ENCODE data around the gene CELA3A. TPM values are rescaled to one million over a fixed set of nuclear protein-coding genes. Genes with fewer than 3 reads are reported as not detected.
A peak's percentile ranks its signal among the peaks of the same experiment; 100 is the strongest.
"Not testable (repeated sequence)": the region's sequence is repeated elsewhere in the genome, so short reads cannot be mapped to it uniquely, and the experiment has no call there.

Gene CELA3A
- polyA plus RNA-seq, 10 donors, result 0.21 to 0.57 (median 0.35) TPM; not detected in 5

- DNase-seq, result not testable (repeated sequence)
These were observed 13.2 kb downstream of the CELA3A start for GRCh38 chr1:22014575-22015206.

GRCh38 chr1:22018583-22019559, 17.4 kb downstream of the CELA3A start:
- peak in 2 of 3 donors; percentile 39 to 84 for DNase-seq

GRCh38 chr1:22021061-22021460, 19.6 kb downstream of the CELA3A start:
- DNase-seq, result no peak

GRCh38 chr1:22024485-22025367, 23.3 kb downstream of the CELA3A start:
- peak in 2 of 3 donors; percentile 83 to 93 for DNase-seq

- DNase-seq, result peak; percentile 89 to 96 (median 90)
These were observed 24.1 kb downstream of the CELA3A start for GRCh38 chr1:22025368-22026155.

- no peak for DNase-seq
These were observed 25.4 kb downstream of the CELA3A start for GRCh38 chr1:22026924-22027289.

GRCh38 chr1:22030057-22030456, 28.6 kb downstream of the CELA3A start:
- no peak for DNase-seq

GRCh38 chr1:22030473-22030872, 29.0 kb downstream of the CELA3A start:
- no peak for DNase-seq

GRCh38 chr1:22031214-22031962, 29.9 kb downstream of the CELA3A start:
- no peak for DNase-seq

- not testable (repeated sequence) for DNase-seq
These were observed 33.4 kb downstream of the CELA3A start for GRCh38 chr1:22034834-22035233.

GRCh38 chr1:22037520-22037919, 36.1 kb downstream of the CELA3A start:
- no peak for DNase-seq

- peak in 2 of 3 donors; percentile 54 for DNase-seq
These were observed 36.6 kb downstream of the CELA3A start for GRCh38 chr1:22038036-22038435.

- peak in 2 of 3 donors; percentile 73 to 84 for DNase-seq
These were observed 38.3 kb downstream of the CELA3A start for GRCh38 chr1:22039594-22040285.

- DNase-seq, result no peak
These were observed 38.8 kb downstream of the CELA3A start for GRCh38 chr1:22040286-22040623.

GRCh38 chr1:22041505-22041904, 40.0 kb downstream of the CELA3A start:
- DNase-seq, result no peak

- no peak for DNase-seq
These were observed 41.8 kb downstream of the CELA3A start for GRCh38 chr1:22043198-22043769.

GRCh38 chr1:22044690-22045420, 43.4 kb downstream of the CELA3A start:
- peak in 2 of 3 donors; percentile 39 to 68 for DNase-seq

GRCh38 chr1:22045604-22046228, 44.3 kb downstream of the CELA3A start:
- DNase-seq, result no peak

All from muscle of back (tissue), 11 donors.